Neural progenitor cell (in vitro differentiated cells): ENCODE measurements around the gene FAS. TPM values are rescaled to one million over a fixed set of nuclear protein-coding genes. Genes with fewer than 3 reads are reported as not detected.

ENCODE experiments used
- DNase-seq: peaks from one replicate; pipeline ENCODE4 v3.0.0-alpha.2; 2016; ENCODE audit warnings: low spot score
- H2AFZ ChIP-seq: fragments of 200-600 bp; sonication (generic); replicated peaks from 2 replicates; pipeline ENCODE4 v1.6.1; 2016; ENCODE audit warnings: antibody characterized with exemption
- H3F3A ChIP-seq: fragments of 200-600 bp; sonication (generic); 2 replicates; pipeline ENCODE4 v1.6.1; 2016; ENCODE audit warnings: antibody characterized with exemption, low read depth
- H3K27ac ChIP-seq: fragments of 200-600 bp; sonication (generic); 2 replicates; pipeline ENCODE4 v1.5.1; 2016; ENCODE audit warnings: mild to moderate bottlenecking
- H3K27me3 ChIP-seq: fragments of 200-600 bp; sonication (generic); 2 replicates; pipeline ENCODE4 v1.6.1; 2016; ENCODE audit warnings: mild to moderate bottlenecking, moderate library complexity
- H3K36me3 ChIP-seq: fragments of 200-600 bp; sonication (generic); 2 replicates; pipeline ENCODE4 v1.5.1; 2016
- H3K4me1 ChIP-seq: fragments of 200-600 bp; sonication (generic); 2 replicates; pipeline ENCODE4 v1.6.1; 2016; ENCODE audit warnings: mixed run types
- H3K4me2 ChIP-seq: fragments of 200-600 bp; sonication (generic); 2 replicates; pipeline ENCODE4 v1.6.1; 2016
- H3K4me3 ChIP-seq: fragments of 200-600 bp; sonication (generic); 2 replicates; pipeline ENCODE4 v1.5.1; 2016
- H3K79me2 ChIP-seq: fragments of 200-600 bp; sonication (generic); 2 replicates; pipeline ENCODE4 v1.6.1; 2016; ENCODE audit warnings: low read depth
- H3K9ac ChIP-seq: fragments of 200-600 bp; sonication (generic); 2 replicates; pipeline ENCODE4 v1.6.1; 2016
- H3K9me3 ChIP-seq: fragments of 200-600 bp; sonication (generic); 2 replicates; pipeline ENCODE4 v1.5.1; 2016; ENCODE audit warnings: low read depth
- H4K20me1 ChIP-seq: fragments of 200-600 bp; sonication (generic); 2 replicates; pipeline ENCODE4 v1.6.1; 2016; ENCODE audit warnings: low read depth
- H3K27ac Mint-ChIP-seq: 3 replicates; pipeline ENCODE4 v1.8.0; 2021; ENCODE audit warnings: mixed read lengths
- H3K27me3 Mint-ChIP-seq: 2 replicates; pipeline ENCODE4 v1.8.0; 2022; ENCODE audit warnings: low read depth, mild to moderate bottlenecking, inconsistent platforms, moderate library complexity, mixed read lengths; ENCODE audit not compliant: insufficient read depth
- H3K36me3 Mint-ChIP-seq: 3 replicates; pipeline ENCODE4 v1.8.0; 2021; ENCODE audit warnings: mixed read lengths
- H3K4me1 Mint-ChIP-seq: 3 replicates; pipeline ENCODE4 v1.8.0; 2021; ENCODE audit warnings: mixed read lengths
- H3K4me3 Mint-ChIP-seq: 3 replicates; pipeline ENCODE4 v1.8.0; 2021; ENCODE audit warnings: mild to moderate bottlenecking, moderate library complexity, mixed read lengths
- H3K9me3 Mint-ChIP-seq: 3 replicates; pipeline ENCODE4 v1.8.0; 2020; ENCODE audit warnings: mixed read lengths
- EZH2 ChIP-seq: fragments of 200-600 bp; sonication (generic); IDR thresholded peaks from 2 replicates; pipeline ENCODE4 v1.6.1; 2017; ENCODE audit warnings: antibody characterized with exemption, mild to moderate bottlenecking, moderate library complexity
- EZH2phosphoT487 ChIP-seq: fragments of 200-600 bp; sonication (generic); IDR thresholded peaks from 2 replicates; pipeline ENCODE4 v1.6.1; 2017; ENCODE audit warnings: antibody characterized with exemption
- total RNA-seq: library from RNA; depleted of rRNA; stranded (reverse); fragments of >200 nt; gene quantifications from 2 replicates; pipeline ENCODE4 v1.2.3, GENCODE V29; 2015; ENCODE audit warnings: low replicate concordance
- TF ChIP-seq, protein P1 (sequence below): fragments of 200-600 bp; sonication (generic); IDR thresholded peaks from 2 replicates; pipeline ENCODE4 v1.5.1; 2017; ENCODE audit warnings: antibody characterized with exemption, mild to moderate bottlenecking

The FAS gene
- total RNA-seq, 1 donor from 2014 or later, result 11.1 TPM

- Histone ChIP-seq H4K20me1 (no peaks in the 10 kb centered on the region), H3K27ac (no peak overlapping the region), H3K79me2 (no peaks in the 10 kb centered on the region), H2AFZ (no peak overlapping the region), H3K36me3 (no peaks in the 10 kb centered on the region), H3K4me3 (no peak overlapping the region), H3K4me1 (peaks cover 11% of the 10 kb centered on the region), H3K27me3 (no peaks in the 10 kb centered on the region), H3K4me2 (no peak overlapping the region), H3K9ac (no peak overlapping the region), H3F3A (no peaks in the 10 kb centered on the region), H3K9me3 (no peaks in the 10 kb centered on the region)
- peaks cover 4% of the 10 kb centered on the region for H3K4me1 Mint-ChIP-seq
- no peaks in the 10 kb centered on the region for H3K9me3 Mint-ChIP-seq
- TF ChIP-seq, protein P1, sequence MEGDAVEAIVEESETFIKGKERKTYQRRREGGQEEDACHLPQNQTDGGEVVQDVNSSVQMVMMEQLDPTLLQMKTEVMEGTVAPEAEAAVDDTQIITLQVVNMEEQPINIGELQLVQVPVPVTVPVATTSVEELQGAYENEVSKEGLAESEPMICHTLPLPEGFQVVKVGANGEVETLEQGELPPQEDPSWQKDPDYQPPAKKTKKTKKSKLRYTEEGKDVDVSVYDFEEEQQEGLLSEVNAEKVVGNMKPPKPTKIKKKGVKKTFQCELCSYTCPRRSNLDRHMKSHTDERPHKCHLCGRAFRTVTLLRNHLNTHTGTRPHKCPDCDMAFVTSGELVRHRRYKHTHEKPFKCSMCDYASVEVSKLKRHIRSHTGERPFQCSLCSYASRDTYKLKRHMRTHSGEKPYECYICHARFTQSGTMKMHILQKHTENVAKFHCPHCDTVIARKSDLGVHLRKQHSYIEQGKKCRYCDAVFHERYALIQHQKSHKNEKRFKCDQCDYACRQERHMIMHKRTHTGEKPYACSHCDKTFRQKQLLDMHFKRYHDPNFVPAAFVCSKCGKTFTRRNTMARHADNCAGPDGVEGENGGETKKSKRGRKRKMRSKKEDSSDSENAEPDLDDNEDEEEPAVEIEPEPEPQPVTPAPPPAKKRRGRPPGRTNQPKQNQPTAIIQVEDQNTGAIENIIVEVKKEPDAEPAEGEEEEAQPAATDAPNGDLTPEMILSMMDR, result no peak
- TF ChIP-seq EZH2phosphoT487 (no peak), EZH2 (no peak)
- no peak overlapping the region for H3K4me3 Mint-ChIP-seq
- H3K27ac Mint-ChIP-seq, result no peak overlapping the region
- DNase-seq, result no peak
- H3K36me3 Mint-ChIP-seq, result no peaks in the 10 kb centered on the region
- peaks cover 4% of the 10 kb centered on the region for H3K27me3 Mint-ChIP-seq
Measured at GRCh38 chr10:88983206-88983605, 7.4 kb upstream of the FAS start.

GRCh38 chr10:88983939-88984338, 6.7 kb upstream of the FAS start:
- Histone ChIP-seq H3K79me2 (no peaks in the 10 kb centered on the region), H3K27me3 (peaks cover 3% of the 10 kb centered on the region), H4K20me1 (no peaks in the 10 kb centered on the region), H3K36me3 (no peaks in the 10 kb centered on the region), H3K27ac (no peak overlapping the region), H3K9ac (no peak overlapping the region), H2AFZ (no peak overlapping the region), H3K9me3 (no peaks in the 10 kb centered on the region), H3K4me1 (peaks cover 11% of the 10 kb centered on the region), H3F3A (no peaks in the 10 kb centered on the region), H3K4me3 (no peak overlapping the region), H3K4me2 (no peak overlapping the region)
- Mint-ChIP-seq H3K27me3 (peaks cover 4% of the 10 kb centered on the region), H3K36me3 (no peaks in the 10 kb centered on the region), H3K27ac (no peak overlapping the region), H3K4me1 (peaks cover 4% of the 10 kb centered on the region), H3K9me3 (no peaks in the 10 kb centered on the region), H3K4me3 (no peak overlapping the region)
- TF ChIP-seq EZH2, result no peak
- TF ChIP-seq, protein P1, result no peak
- TF ChIP-seq EZH2phosphoT487, result no peak
- no peak for DNase-seq

DNA sequence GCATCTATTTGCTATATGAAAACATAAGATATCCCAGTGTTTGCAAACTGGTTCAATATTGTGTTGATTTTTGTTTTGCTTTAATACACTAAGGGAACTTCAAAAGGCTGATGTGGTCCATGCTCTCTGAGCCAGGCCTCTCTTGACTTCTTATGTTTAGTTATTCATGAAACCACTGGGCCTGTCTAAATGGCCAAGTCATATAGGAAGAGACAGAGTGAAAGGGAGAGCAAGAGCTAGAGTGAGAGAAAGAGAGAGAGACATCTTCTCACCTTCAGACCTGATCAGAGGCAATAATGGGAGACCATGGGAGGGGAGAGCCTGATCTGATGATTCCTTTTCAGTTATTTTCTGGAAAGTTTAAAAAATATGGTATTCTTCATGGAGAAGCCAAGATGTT, 6.1 kb upstream of the FAS start:
- Histone ChIP-seq H3K79me2 (no peaks in the 10 kb centered on the region), H3K9ac (no peak overlapping the region), H4K20me1 (no peaks in the 10 kb centered on the region), H3K4me3 (no peak overlapping the region), H3F3A (no peaks in the 10 kb centered on the region), H3K4me2 (no peak overlapping the region), H3K4me1 (peaks cover 11% of the 10 kb centered on the region), H3K27me3 (peaks cover 9% of the 10 kb centered on the region), H3K27ac (no peak overlapping the region), H2AFZ (no peak overlapping the region), H3K36me3 (no peaks in the 10 kb centered on the region), H3K9me3 (no peaks in the 10 kb centered on the region)
- Mint-ChIP-seq H3K27ac (no peak overlapping the region), H3K4me3 (no peak overlapping the region), H3K27me3 (peaks cover 5% of the 10 kb centered on the region), H3K9me3 (no peaks in the 10 kb centered on the region), H3K36me3 (no peaks in the 10 kb centered on the region), H3K4me1 (no peaks in the 10 kb centered on the region)
- no peak for DNase-seq
- TF ChIP-seq EZH2, result no peak
- TF ChIP-seq, protein P1, result no peak
